Measurements from ENCODE around the gene PTGER1.

Gene PTGER1

GRCh38 chr19:14439014-14439413 is 36.1 kb downstream of the PTGER1 start:
- no peak for DNase-seq

GRCh38 chr19:14437578-14438140 is 37.5 kb downstream of the PTGER1 start:
- DNase-seq: no peak

GRCh38 chr19:14435320-14436050 is 39.7 kb downstream of the PTGER1 start:
- no peak for DNase-seq

- no peak for DNase-seq
Observed at GRCh38 chr19:14434543-14435319, 40.4 kb downstream of the PTGER1 start.

- peak; percentile 73 for DNase-seq
Observed at GRCh38 chr19:14433554-14434501, 41.3 kb downstream of the PTGER1 start.

GRCh38 chr19:14432791-14433553 is 42.2 kb downstream of the PTGER1 start, which contains the start of gene PKN1:
Gene PKN1, plus strand, starts transcription at chr19:14433306. Its CDS starts 216 bp downstream, at chr19:14433522.
- peak; percentile 54 for DNase-seq

GRCh38 chr19:14430712-14431111 is 44.4 kb downstream of the PTGER1 start:
- no peak for DNase-seq

- no peak for DNase-seq
Observed at GRCh38 chr19:14428882-14429416, 46.2 kb downstream of the PTGER1 start.

- no peak for DNase-seq
Observed at GRCh38 chr19:14427461-14427860, 47.7 kb downstream of the PTGER1 start.

GRCh38 chr19:14425696-14426138 is 49.4 kb downstream of the PTGER1 start:
- no peak for DNase-seq

All from NCI-H345 (cell line).